ENCODE data around the gene PLXNA4.

Gene PLXNA4

DNA sequence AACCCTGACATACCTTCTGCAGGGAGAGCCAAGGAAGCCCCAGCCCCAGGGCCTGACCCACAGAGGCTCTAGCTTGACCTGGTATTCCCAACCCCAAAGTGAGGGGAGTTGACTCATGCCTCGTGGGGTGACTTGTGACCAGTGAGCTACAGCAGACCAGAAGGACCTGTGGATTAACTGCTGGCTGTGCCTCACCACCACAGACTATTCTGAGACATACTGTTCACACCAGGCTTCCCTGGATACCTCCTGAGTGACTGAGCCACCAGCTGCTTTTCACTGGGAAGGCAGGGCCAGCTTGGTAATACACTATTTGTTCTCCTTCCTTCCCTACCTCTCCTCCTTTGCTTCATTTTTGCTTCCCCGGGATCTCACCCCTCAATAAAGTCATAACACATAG is 7.3 kb downstream of the PLXNA4 start:
- TF ChIP-seq, protein P1, sequence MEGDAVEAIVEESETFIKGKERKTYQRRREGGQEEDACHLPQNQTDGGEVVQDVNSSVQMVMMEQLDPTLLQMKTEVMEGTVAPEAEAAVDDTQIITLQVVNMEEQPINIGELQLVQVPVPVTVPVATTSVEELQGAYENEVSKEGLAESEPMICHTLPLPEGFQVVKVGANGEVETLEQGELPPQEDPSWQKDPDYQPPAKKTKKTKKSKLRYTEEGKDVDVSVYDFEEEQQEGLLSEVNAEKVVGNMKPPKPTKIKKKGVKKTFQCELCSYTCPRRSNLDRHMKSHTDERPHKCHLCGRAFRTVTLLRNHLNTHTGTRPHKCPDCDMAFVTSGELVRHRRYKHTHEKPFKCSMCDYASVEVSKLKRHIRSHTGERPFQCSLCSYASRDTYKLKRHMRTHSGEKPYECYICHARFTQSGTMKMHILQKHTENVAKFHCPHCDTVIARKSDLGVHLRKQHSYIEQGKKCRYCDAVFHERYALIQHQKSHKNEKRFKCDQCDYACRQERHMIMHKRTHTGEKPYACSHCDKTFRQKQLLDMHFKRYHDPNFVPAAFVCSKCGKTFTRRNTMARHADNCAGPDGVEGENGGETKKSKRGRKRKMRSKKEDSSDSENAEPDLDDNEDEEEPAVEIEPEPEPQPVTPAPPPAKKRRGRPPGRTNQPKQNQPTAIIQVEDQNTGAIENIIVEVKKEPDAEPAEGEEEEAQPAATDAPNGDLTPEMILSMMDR (IDR thresholded peaks at IDR 0.05; ENCODE audit: low read depth, low read length, missing control alignments), result no peak
- in situ Hi-C loops (cut with HindIII; ENCODE audit: low sequenced_read_pairs), result no loop called here
- no peak for DNase-seq (ENCODE audit: low read depth)
- H3K4me3 ChIP-seq (ENCODE audit: low read depth, low read length), result no peak overlapping the region

DNA sequence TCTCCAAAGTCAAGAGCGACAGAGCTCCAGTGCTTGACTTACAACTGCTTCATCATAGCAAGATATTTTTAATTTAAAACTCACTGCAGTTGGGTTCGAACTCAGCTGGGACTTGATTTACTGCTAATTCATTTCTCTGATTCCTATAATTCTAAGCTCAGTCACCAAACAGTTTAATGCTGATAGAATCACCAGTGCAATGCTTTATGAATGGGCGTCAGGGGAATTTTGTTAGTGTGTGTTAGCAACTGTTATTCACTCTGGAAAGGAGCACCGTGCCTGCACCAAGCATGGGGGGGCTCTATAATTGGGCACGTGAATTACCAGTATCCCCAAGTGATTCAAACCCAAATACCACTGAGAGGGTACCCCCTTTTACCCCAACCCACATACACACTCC is 10.4 kb downstream of the PLXNA4 start:
- in situ Hi-C loops (cut with HindIII; ENCODE audit: low sequenced_read_pairs), result no loop called here
- H3K4me3 ChIP-seq (ENCODE audit: low read depth, low read length), result no peak overlapping the region
- no peak for DNase-seq (ENCODE audit: low read depth)
- TF ChIP-seq, protein P1 (IDR thresholded peaks at IDR 0.05; ENCODE audit: low read depth, low read length, missing control alignments), result no peak

DNA sequence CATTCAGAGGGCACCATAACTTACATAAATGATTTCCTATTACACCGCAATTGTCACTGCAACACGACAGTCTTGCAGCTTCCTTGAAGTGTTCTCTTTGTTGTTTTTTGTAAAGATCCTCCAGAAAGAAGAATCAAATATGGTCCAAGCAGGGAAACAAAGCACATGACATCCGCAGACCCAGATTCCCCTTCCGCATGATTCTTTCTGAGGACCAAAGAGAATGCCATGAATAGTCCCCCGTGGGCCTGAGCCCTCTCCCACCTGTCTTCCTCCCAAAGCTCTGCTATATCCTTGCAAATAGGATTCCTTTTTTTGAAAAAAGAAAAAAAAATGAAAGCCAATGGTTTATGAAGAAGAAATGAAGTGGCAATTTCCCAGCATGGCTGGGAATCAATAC is 10.8 kb downstream of the PLXNA4 start:
- in situ Hi-C loops (cut with HindIII; ENCODE audit: low sequenced_read_pairs), result no loop called here
- no peak for DNase-seq (ENCODE audit: low read depth)
- TF ChIP-seq, protein P1 (IDR thresholded peaks at IDR 0.05; ENCODE audit: low read depth, low read length, missing control alignments), result no peak
- H3K4me3 ChIP-seq (ENCODE audit: low read depth, low read length), result no peak overlapping the region

DNA sequence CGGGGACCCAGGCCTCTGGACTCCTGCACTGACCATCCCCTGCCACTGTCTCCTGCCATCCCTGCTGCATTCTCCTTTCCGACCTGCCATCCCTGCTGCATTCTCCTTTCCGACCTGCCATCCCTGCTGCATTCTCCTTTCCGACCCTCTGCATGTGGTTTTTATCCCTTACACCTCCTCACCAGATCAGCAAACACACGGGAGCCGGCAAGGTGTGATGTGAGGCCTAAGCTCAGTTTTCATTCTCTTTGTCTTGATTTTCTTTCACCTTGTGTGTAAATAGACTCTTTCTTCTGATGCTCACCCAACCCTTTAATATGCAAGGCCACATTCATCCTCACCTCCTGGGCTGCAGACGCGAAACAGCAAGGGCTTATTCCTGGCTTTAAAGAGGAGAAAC is 11.4 kb downstream of the PLXNA4 start:
- TF ChIP-seq, protein P1 (IDR thresholded peaks at IDR 0.05; ENCODE audit: low read depth, low read length, missing control alignments), result no peak
- in situ Hi-C loops (cut with HindIII; ENCODE audit: low sequenced_read_pairs), result no loop called here
- DNase-seq (ENCODE audit: low read depth), result no peak
- no peak overlapping the region for H3K4me3 ChIP-seq (ENCODE audit: low read depth, low read length)

DNA sequence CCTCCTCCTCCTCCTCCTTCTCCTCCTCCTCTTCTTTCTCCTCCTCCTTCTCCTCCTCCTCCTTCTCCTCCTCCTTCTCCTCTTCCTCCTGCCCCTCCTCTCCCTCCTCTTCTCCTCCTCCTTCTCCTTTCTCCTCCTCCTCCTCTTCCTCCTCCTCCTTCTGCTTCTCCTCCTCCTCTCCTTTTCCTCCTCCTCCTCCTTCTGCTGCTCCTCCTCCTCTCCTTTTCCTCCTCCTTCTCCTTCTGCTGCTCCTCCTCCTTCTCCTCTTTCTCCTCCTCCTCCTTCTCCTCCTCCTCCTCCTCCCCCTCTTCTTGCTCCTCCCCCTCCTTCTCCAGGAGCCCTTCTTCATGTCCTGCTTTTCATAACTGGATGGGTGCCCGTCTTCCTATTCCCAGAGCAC is 12.2 kb downstream of the PLXNA4 start:
- TF ChIP-seq, protein P1 (IDR thresholded peaks at IDR 0.05; ENCODE audit: low read depth, low read length, missing control alignments), result no peak
- H3K4me3 ChIP-seq (ENCODE audit: low read depth, low read length), result no peak overlapping the region
- in situ Hi-C loops (cut with HindIII; ENCODE audit: low sequenced_read_pairs), result no loop called here
- no peak for DNase-seq (ENCODE audit: low read depth)

DNA sequence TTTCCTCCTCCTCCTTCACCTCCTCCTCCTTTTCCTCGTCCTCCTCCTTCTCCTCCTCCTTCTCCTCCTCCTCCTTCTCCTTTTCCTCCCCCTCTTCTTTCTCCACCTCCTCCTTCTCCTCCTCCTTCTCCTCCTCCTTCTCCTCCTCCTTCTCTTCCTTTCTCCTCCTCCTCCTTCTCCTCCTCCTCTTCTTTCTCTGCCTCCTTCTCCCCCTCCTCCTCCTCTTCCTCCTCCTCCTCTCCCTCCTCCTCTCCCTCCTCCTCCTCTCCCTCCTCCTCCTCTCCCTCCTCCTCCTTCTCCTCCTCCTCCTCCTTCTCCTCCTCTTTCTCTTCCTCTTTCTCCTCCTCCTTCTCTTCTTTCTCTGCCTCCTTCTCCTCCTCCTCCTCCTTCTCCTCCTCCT is 13.6 kb downstream of the PLXNA4 start:
- H3K4me3 ChIP-seq (ENCODE audit: low read depth, low read length), result no peak overlapping the region
- no peak for DNase-seq (ENCODE audit: low read depth)
- TF ChIP-seq, protein P1 (IDR thresholded peaks at IDR 0.05; ENCODE audit: low read depth, low read length, missing control alignments), result no peak
- in situ Hi-C loops (cut with HindIII; ENCODE audit: low sequenced_read_pairs), result no loop called here

DNA sequence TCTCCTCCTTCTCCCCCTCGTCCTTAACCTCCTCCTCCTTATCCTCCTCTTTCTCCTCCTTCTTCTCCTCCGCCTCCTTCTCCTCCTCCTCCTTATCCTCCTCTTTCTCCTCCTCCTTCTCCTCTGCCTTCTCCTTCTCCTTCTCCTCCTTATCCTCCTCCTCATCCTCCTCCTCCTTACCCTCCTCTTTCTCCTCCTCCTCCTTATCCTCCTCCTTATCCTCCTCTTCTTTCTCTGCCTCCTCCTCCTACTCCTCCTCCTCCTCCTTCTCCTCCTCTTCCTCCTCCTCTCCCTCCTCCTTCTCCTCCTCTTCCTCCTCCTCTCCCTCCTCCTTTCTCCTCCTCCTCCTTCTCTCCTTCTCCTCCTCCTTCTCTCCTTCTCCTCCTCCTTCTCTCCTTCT is 14.5 kb downstream of the PLXNA4 start:
- in situ Hi-C loops (cut with HindIII; ENCODE audit: low sequenced_read_pairs), result no loop called here
- no peak for DNase-seq (ENCODE audit: low read depth)
- H3K4me3 ChIP-seq (ENCODE audit: low read depth, low read length), result no peak overlapping the region
- TF ChIP-seq, protein P1 (IDR thresholded peaks at IDR 0.05; ENCODE audit: low read depth, low read length, missing control alignments), result no peak
